GM19240 (cell line): Measurements from ENCODE around the gene SNRPA1.
A peak's percentile ranks its signal among the peaks of the same experiment; 100 is the strongest.
"Not testable (repeated sequence)": the region's sequence is repeated elsewhere in the genome, so short reads cannot be mapped to it uniquely, and the experiment has no call there.

Experiments used
- DNase-seq: peaks from one replicate; pipeline ENCODE4 v3.0.0; 2011; ENCODE audit warnings: low spot score; ENCODE audit not compliant: insufficient read length

SNRPA1 gene

DNA sequence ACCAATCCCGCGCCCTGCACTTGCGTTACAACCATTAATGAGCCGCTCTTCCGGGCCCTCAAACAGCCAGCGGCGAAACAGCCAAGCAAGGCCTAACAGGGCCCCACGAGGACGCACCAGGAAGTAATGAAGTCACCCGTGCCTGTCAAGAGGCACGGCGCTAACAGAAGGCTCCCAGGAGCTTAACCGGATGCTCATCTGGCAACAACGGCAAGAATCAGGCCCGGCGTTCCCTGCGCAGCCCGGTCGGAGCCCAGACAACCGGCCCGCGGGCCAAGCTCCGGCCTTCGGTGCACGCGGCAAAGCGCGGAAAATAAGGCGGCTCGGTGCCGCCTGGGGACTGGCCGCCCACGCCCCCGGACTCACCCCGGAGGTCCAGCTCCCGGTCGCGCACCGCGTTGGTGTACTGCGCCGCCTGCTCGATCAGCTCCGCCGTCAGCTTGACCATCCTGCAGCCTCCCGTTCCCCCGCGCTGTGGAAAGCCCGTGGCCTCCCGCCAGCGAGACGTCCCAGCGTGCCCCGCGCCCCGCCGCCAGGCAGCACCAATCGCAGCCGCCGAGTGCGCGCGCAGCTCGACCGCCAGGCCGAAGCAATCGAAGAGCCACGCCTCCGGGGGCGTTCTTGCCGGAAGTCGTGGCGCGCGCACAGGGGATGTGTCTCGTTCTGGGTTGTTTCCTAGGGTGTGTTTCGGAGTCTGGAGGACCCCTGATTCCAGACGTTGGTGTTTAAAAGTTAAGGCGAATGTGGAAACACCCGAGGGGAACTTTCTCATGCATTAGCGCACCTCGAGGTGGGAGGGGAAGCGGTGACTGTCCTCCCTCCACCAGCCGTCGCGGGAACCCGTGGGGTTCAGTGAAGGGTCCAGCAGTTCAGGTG, at the start of gene SNRPA1:
SNRPA1 (minus strand) TSS at position 518 of the 876 bp plus-strand sequence; CDS start at position 448, 70 bp downstream.
- peak; percentile 70 for DNase-seq

DNA sequence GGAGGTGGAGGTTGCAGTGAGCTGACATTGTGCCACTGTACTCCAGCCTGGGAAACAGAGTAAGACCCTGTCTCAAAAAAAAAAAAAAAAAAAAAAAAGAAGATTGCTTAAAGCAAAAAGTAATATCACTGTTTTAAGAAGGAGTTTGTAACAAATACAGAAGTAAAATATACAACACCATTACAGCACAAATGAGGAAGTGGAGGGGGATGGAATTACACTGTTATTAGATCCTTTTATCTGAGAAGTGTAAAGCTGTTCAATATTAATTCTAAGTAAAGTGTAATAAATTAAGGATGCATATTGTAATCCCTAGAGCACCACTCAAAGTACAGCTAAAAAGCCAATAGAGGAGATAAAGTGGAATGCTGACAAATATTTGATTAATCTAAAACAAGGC, 47.0 kb upstream of the SNRPA1 start:
- no peak for DNase-seq

DNA sequence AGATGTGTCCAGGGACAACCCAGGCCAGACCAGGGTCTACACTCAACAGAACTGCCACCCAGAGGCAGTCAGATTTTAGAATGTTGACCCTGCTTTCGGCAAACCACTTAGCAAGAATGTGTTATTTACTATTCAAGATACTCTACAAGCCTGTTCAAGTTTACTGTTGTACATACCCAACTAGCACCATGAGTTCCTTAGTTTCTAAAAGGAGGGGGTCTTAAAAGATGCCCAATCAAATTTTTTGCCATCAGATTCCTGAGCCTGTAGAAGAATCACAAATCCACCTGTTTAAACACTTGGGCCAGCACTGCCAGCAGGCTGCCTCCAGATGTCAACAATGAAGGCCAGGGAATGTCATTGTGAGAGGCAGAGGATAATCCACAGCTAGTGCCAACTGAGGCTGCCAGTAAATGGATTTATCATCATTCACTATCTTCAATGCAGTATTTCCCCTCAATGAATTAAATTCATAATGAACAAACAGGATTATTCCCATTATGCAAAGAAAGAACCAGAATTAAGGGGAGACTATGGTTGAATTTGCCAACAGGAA, 43.5 kb upstream of the SNRPA1 start:
- no peak for DNase-seq

DNA sequence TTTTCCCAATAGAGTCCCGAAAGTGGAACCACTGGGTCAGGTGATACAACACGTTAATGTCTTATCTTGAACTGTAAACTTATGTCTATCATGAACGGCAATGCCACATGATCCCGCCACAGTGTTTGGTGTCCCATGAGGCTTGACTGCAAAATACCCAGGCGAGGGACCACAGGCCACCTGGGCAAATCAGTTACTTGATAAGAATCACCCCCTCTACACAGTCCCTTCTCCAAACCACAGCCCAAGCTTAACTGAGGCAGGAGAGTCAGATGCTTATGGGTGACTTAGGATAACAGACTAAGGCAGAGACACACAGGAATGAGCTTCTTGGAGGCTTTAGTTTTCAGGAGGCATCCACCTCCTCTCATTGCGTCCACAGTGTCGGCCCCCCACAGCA, 42.9 kb upstream of the SNRPA1 start:
- no peak for DNase-seq

DNA sequence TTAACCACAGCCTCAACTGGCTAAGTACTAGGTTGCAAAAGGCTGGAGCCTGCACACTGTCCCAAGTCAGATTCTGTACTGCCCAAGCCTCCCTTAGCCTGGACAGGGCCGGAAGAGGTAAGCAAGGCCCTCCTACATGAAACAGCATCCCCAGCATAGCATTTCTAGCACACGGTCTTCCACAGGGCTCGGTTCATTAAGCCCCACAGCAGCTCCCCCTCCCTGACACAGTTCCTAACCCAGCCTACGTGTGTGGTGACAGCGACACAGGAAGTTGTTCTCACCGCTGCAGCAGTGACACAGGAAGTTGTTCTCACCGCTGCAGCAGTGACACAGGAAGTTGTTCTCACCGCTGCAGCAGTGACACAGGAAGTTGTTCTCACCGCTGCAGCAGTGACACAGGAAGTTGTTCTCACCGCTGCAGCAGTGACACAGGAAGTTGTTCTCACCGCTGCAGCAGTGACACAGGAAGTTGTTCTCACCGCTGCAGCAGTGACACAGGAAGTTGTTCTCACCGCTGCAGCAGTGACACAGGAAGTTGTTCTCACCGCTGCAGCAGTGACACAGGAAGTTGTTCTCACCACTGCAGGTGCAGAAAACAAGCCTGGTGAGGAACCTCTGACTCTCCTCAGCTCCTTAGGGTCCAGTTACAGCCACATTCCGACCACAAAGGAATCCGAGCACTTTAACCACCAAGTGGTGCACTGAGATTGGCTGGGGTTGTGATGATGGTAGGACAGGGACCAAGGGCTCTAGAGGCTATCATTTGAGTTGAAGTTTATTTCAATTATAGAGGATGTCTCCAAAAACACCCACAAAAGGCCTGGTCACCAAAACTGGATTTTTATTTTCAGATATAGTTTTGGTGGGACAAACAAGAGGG, 39.1 kb upstream of the SNRPA1 start:
- not testable (repeated sequence) for DNase-seq

DNA sequence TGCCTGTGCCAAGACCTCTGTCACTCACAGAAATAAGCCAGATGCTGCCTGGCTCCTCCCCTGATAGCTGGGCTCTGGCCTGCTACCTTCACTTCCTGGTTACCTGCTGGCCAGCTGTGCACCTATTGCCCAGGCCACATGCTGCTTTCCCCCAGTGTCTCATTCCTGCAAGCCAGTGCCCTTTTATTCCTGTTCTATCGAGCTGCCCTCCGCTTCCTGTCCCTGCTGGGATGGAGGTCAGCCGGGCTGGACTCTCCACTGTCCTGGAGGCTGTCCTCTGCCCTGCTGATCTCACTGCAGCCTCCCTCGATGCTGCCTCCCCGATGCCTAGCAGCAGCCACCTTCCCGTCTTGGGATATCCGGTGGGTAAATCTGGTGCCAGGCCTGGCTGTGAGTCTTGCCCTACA, 37.0 kb upstream of the SNRPA1 start:
- DNase-seq: no peak

DNA sequence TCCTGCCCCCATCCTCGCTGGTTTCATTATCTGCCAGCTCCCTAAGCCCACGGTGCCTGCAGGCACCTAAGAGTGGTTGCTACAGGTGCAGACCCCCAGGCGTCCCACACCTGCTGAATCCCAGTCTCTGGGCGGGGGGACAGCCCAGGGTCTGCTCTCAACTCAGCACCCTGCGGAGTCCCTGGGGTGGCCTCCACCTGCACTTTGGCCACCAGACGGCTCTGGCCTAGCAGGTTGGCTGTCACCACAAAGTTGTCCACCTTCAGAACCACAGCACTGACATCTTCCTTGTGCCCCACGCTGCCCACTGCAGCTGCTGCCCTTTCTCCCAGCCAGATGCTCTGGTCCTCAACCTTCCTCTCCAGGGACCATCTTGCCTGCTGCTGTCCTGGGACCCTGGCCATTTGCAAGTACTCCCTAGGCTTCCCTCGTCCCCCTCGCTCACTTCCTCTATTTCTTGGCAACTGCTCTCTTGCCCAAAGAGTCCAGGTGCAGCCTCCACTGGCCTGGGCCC, 34.9 kb upstream of the SNRPA1 start:
- no peak for DNase-seq

DNA sequence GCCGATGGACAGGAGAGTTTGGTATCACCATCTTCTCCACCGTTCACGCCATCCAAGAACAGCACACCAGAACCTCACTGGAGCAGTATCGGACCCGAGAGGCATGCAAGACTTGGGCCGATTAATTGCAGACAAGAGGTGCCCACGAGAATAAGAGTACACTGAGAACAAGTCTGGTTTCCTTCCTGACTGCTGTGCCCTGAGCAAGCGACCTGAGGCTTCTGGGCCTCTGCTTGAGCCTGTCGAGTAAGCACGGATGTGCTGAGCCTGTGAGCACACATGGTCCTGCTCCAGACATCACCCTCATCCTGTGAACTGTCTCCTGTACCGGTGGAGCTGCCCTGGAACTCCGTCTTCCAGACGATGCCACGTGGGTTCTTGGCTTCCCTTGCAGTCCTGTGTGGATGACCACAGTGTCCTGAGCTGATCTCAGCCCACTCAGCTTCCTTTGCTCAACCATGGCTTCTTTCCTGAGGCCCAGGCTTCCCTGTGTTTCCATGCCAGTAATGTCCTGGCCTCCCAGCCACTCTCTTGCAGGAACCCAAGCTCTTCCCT, 34.3 kb upstream of the SNRPA1 start:
- DNase-seq: no peak

DNA sequence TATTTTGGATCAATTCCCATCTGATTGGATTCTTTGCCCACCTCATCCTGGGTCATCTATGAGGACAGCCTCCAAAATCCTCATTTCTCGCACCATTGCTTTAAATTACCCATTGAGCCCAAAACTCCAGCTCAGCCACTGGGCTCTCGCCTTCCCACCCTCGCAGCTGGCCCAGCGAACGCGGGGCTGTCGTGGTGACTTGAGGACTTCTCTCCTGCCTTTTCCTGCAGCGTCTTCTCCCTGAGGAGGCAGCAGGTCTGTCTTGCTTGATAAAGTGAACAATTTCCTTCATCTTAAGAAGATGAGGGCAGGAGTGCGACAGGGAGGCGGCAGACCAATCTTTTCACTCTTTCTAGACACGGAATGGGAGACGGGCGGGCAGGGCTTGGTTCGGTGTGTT, 33.0 kb upstream of the SNRPA1 start:
- DNase-seq: no peak

DNA sequence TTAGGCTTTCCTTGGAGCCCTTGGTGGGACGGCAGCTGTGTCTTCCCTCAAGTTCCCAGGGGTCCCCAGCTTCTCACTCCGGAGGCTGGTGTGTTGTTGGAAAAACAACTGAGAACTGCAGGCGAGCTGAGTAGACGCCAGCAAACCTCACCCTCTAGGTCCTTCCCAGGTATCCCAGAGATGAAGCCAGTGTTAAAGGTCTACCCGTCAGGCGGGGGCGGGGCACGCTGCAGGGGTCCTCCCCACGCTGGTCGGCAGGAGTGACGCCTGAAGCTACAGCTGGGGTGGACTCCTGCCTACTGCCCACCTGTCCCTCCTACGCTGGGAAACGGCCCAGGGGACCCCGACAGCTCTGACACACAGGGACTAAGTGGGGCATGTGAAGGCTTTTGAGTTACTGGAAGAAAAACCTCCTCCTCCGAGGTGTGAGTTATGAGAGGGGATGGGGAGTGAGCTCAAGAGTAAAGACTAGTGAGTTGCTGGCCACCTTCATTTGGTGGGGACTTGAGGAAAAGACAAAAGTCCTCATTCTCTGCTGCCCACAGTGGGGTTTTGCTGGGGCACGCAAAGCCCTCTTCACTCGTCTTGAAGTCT, 32.2 kb upstream of the SNRPA1 start:
- no peak for DNase-seq

DNA sequence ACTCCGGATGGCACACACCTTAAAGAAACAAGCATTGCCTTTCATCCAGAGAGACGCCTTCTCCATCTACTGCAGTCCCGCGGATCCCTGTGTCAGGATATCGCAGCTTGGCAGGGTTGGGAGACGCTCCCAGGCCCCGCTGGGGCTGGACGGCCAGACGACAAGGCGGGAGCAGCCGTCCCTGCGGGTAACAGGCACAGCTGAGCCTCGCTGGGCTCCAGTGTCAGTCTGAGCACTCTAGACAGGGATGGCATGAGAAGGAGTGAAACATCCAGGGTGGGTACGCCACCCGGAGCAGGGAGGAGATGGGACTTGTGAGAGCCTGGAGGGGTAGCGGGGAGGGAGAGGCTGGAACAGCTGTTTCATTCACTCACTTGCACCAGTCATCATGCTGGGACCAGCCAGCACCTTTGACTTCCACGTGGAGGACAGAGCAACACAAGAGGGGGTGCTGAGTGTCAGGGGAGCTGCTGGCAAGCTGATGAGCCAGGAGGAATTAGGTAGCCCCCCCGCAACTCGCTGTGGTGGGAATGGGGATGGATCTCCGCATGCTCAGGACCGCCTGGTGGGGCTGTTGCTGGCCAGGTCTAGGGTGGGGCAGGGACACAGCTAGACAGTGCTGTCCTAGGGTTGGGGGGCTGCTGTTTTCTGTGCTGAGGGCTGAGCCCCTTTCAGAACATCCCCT, 31.6 kb upstream of the SNRPA1 start:
- DNase-seq: no peak

DNA sequence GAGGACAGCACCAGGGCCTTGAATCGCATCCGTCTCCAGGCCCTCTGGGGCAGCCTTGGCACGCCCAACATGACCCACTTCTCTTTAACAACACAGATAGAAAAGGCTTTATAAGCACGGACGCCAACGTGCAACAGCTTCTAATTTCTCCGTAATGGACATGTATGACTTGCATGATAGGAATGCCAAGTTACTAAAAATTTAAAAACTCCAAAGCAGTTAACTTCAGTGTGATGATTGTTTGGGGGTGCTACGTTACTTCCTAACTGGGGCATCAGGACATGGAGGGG, 30.9 kb upstream of the SNRPA1 start:
- DNase-seq: no peak

DNA sequence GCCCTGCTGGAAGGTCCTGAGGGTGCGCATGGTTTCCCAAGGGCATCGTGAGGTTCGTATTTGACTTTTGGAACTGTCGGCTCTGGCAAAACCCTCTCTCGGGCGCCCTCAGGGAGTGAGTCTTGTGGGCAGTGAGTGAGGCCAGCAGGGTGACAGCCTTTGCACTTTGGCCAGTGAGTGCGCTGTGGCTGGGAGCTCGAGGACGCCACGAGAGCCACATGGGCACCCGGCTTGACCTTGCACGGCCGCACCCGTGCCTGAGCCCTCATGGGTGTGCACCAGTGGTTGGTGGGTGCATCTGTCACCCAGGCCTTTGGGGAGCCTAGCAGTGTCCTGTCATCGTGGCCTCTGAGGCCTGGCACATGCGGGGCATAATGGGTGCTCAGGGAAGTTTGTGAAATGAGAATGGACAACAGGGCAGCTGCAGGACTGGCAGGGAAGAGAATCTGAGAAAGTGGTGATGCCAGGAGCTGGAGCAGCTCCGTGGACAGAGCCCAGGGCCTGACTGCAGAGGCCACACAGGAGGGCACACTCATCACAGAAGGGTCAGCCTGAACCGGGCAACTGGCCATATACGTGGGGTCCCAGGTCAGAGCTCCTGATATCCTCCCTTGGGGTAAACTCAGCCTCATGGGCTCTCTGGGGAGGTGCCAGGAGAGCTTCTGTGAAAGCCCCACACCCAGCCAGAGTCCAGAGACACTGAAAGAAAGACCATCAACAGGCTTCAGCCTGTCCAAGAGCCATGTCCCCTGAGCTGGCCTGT, 30.4 kb upstream of the SNRPA1 start:
- DNase-seq: no peak

DNA sequence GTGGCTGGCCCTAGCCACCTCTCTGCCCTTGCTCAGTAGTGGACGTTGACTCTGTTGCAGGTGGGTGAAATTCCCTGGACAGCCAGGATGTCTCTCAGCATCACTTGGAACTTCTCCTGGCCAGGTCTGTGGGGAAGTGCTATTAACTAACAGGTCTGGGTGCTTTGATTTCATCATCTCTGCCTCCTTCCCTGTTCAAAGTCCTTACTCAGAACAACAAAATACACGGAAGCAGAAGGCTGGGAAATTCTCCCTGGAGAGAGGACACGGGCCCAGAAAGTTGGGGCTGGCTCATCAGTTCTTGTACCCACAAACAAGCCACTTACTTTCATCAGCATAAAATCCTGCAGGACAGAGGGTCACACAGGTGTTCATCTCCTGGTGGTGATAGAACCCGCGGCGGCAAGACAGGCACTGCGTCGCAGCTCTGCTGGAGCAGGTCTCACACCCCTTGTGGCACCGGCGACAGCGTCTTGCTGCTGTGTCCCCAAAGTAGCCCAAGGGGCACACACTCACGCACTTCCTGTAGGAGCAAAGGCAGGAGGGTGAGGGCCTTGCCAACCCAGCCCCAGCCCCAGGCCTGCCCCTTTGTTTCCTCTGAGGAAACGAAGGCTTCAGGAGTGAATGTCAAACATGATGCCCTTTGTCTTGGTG, 29.6 kb upstream of the SNRPA1 start:
- no peak for DNase-seq

DNA sequence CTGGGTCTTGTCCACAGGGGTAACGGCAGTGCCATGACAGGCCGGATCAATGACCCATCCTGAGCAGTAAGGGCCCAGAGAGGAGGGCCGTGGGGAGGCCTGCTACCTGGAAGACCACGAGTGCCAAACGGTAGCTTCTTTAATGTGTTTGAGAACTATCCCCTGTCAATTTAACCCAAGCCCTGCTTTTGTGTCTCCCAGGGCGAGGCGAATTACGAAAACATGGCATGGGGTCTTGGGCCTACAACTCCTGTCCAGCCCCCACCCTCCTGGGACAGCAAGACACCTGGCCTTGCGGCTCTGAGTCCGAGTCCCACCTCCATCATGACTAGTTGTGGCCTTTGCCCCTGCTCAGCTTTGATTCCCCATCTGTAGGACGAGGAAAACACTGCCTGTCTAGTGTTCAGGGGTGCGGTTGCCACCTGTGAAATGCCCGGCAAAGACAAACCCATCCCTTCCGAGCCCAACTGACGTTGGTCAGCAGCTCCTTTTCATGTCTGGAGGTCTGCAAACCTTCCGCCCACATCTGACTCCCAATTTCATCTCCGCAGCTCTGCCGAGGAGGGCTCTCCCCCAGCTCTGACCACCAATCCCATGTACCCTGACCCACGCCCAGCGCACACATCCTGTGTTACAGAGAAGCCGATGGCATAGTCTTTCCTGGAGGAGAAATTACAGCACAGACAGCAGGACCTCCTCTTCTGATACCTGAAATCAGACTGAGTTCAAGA, 28.9 kb upstream of the SNRPA1 start:
- DNase-seq: no peak

DNA sequence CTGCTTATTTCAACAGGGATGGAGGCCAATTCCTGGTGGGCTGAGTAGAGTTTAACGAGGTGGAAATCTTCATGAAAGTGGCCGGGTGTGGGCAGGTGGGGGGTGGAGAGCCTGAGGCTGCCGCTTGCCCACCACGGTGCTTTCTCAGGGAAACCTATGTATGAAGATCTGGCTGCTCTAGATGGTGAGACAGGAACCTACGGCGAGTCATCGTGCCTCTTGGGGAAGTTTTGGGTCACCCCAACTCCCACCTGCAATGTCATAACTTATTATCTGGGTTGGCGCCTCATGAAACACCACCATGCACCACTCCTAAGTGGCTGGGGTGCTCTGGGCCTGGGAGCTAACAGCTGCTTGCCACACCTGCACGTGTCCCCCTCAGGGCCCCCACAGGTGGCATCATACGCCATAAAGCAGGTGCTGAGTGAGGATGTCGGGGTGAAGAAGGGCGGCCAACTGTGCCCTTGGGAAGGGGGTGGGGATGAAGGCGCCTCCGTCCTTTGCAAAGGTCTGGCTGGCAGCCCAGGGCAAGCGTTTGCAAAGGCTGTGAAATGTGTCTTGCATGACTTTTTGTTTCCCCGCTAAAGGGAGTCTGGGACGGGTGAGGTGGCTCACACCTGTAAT, 27.9 kb upstream of the SNRPA1 start:
- no peak for DNase-seq

DNA sequence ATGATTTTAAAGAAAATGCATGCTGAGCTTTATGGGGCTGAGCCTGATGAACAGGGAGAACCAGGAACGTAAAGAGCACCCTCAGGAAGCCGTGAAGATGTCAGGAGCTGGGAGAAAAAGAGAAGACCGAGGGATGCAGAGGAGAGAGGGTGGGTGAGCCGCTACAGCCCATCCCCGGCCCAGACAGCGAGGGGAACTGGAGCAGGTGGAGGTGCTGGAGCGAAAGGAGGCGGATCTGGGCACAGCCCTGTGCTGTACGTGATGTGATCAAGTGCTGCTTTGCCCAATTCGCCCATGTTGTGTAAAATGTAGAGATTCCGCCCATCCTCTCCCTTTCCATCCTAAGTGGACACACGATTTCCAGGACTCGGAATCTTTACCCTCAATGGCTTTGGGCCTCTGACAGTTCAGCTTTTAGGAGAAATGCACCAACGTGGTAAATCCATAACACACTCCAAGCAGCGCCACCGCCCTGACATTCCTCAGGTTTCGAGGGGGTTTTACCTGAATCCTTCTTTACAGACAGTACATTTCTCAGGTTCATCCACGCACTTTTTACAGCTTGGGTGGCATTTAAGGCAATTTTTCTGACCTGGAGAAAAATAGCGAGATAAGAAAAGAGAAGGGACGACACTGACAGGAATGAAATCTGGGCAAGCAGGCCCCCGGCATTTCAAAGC, 27.1 kb upstream of the SNRPA1 start:
- no peak for DNase-seq
